GM18861 (cell line): Measurements from ENCODE around the gene CTBP2.

Experiments used
- ATAC-seq: cut with Tn5 transposase; IDR thresholded peaks from one replicate; pipeline ENCODE4 v1.9.1; 2021; ENCODE audit not compliant: unreplicated experiment

The CTBP2 gene

GRCh38 chr10:125144693-125145623 is 15.4 kb downstream of the CTBP2 start:
- ATAC-seq = no peak

- ATAC-seq = no peak
Measured at GRCh38 chr10:125144206-125144605, 16.2 kb downstream of the CTBP2 start.

GRCh38 chr10:125142946-125143345 is 17.4 kb downstream of the CTBP2 start:
- ATAC-seq = no peak

DNA sequence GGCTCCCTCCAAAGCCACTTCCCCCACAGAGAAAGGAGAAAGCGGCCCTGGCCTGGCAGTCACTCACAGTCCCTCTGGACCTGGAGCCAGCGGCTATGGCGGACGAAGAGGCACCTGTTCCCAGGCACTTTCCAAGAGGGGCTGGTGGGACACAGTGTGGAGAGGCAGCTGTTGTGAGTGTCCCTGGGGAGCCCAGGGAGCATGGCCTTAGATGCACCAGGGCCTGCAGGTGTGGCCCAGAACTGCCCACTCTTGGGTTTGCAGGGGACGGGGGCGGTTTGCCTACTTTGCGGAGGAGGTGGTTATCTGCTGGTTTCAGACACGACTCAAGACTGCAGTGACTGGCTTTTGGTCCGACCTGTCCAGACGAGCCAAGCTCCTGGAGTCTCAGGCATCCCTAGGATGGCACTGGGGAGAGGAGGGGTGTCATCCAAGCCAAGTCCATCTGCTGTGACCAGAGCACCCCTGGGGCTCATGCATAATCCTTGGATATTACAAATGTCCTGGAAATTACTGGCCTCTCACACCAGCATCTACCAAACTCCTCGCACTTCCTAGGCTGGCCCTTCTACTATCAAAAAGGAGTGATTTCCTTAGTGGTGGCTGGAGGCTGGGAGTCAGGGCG is 18.4 kb downstream of the CTBP2 start:
- no peak for ATAC-seq

- ATAC-seq = no peak
Measured at GRCh38 chr10:125141150-125141859, 19.1 kb downstream of the CTBP2 start.

GRCh38 chr10:125140151-125140550 is 20.2 kb downstream of the CTBP2 start:
- no peak for ATAC-seq

- ATAC-seq = no peak
Measured at GRCh38 chr10:125137601-125138438, 22.5 kb downstream of the CTBP2 start.

DNA sequence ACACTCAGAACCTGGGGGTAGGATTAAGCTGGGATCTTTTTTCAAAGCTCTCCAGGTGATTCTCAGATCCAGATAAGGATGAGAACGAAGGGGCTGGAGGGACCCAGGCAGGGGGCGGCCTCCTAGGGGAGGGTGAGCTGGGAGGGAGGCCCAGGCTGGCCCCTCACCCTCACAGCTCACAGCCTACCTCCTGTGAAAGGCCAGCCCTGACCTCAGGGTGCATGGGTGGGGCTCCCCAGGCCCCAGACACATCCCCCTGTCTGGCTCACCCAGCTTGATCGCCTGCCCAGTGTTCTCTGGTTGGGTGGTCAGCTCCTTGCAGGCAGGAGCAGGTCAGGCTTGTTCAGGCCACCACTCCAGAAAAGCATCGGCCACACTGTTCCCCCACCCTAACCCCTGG is 24.3 kb downstream of the CTBP2 start:
- ATAC-seq = no peak

GRCh38 chr10:125135771-125136035 is 24.7 kb downstream of the CTBP2 start:
- ATAC-seq = no peak

DNA sequence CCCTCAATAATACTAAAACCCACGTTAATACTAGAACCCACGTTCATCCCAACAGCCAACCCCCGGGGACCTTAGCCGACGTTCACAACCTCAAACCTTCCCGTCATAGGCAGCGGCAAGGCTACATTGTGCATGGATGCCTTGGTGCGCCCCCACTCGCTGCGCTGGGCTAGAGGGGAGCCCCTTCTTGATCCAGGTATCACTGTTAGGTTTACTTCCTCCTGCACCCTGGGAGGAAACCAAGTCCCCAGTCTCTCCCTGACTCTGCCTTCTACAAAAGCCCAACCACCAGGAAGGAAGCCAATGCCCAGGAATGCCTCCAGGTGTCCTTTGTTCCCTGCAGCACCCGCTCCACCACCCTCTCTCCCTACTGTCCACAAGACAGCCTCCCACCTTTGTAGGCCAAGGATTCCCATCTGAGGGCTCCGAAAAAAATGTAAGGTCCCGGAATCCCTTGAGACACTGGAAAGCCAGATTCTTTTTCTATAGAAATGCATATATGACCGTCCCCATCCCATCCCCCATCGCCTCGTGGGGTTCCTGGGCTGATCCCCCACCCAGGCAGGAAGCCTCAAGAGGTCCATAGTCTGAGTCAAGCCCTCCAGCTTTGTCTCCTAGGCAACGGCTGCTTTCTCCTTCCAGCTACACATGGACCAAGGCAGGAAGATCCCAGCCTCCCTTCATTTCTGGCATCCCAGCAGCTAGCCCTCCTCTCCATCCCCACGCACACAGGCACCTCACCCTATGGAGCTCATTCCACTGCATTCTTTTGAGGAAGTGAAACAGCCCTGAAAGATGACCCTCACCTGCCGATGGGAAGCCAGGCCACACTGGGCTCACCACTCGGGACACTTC is 25.2 kb downstream of the CTBP2 start:
- no peak for ATAC-seq

DNA sequence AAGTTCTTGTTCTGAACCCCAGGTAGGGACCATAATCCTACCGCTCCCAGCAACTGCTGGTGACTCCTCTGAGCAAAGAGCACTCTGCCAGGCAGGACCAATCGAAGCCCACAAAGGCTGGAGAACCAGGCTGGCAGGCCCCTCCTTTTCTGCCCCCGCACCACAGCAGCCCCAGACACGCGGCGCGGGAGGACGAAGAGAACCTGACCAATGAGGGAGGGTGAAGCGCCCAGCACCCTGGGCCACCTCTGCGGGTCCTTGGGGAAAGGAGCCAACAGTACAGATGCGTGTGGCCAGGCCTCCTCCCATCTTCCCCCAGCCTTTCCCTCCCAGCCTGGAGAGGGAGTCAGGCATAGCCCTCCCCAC is 25.9 kb downstream of the CTBP2 start:
- no peak for ATAC-seq

GRCh38 chr10:125133696-125134482 is 26.5 kb downstream of the CTBP2 start:
- no peak for ATAC-seq

DNA sequence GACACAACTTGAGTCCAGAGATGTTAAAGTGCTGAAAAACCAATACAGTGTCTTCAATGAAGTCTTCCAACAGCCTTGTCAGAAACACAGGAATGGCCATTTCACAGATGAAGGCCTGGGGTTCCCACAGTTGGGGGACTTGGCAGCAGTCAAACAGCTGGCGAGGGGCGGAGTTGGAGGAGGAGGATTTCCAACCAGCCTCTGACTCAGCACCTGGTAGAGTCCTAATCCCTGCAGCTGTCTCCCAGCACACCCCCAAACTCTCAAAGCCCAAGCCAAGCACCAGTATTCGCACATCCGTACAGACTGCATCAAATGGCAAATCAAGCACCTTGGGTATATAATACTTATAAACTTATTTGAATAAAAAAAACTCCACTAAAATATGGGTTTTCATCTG is 28.0 kb downstream of the CTBP2 start:
- no peak for ATAC-seq

DNA sequence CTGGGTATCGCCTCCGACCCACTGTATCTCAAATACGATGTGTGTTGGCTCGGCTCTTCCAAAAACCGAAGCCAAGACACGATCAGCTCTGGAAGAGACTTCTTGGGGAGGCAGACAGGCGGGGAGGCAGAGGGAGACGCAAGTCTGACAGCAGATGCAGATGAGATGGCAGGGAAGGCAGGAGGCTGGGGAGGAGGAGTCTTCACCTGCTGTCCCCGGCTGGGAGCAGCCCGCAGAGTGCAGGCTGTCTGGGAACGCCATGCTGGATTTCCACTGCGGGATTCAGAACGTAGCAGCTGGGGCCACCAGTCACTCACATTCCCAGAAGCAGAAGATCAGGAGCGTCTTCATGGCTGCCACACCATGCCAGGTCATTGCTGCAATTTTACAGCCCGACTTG is 29.4 kb downstream of the CTBP2 start:
- ATAC-seq = no peak

GRCh38 chr10:125130260-125130659 is 30.1 kb downstream of the CTBP2 start:
- ATAC-seq = no peak

DNA sequence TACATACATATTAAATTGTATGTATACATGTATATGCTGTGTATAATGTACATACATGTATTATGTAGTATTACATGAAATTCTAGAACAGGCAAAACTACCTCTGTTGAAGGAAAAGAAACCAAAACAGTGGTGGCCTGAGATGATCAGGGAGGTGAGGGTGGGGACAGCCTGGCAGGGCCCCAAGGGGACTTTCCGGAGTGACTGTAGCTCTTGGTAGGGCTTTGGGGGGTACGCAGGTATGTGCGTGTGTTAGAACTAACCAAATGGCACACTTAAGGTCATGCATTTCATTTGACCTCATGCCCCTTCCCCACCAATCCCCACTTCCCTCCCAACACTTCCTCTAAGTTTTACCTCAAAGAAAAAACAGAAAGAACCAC is 31.3 kb downstream of the CTBP2 start:
- ATAC-seq = no peak

DNA sequence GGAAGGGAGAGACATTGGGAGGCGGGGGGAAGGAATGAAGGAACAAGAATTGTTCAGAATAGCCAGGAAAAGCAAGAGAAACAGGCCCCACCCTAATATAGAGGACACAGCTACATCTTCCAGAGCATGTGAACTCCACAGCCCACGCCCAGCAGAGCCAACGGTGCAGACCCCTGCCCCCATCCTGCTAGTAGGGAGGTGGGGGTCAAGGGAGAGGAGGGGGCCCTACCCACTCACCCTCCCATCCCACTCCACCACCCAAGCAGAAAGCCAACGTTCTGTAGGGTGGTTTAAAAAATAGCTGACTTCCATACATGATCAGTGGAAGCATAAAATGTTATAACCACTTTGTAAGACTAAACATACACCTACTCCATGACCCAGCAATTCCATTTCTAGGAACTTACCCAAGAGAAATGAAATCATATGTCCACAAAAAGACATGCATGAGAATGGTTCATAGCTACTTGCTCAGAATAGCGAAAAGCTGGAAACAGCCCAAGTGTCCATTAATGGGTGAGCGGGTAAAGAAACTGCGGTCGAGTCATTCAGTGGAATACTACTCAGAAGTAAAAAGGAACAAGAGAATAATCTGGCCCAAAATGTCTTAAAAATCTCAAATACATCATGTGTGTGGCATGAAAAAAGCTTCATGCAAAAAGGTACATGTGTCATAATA is 31.8 kb downstream of the CTBP2 start:
- ATAC-seq = no peak

GRCh38 chr10:125127986-125128385 is 32.4 kb downstream of the CTBP2 start:
- ATAC-seq = no peak

GRCh38 chr10:125127110-125127509 is 33.3 kb downstream of the CTBP2 start:
- ATAC-seq = no peak
